ENCODE data around the gene NRF1.
A peak's percentile ranks its signal among the peaks of the same experiment; 100 is the strongest.

The NRF1 gene

DNA sequence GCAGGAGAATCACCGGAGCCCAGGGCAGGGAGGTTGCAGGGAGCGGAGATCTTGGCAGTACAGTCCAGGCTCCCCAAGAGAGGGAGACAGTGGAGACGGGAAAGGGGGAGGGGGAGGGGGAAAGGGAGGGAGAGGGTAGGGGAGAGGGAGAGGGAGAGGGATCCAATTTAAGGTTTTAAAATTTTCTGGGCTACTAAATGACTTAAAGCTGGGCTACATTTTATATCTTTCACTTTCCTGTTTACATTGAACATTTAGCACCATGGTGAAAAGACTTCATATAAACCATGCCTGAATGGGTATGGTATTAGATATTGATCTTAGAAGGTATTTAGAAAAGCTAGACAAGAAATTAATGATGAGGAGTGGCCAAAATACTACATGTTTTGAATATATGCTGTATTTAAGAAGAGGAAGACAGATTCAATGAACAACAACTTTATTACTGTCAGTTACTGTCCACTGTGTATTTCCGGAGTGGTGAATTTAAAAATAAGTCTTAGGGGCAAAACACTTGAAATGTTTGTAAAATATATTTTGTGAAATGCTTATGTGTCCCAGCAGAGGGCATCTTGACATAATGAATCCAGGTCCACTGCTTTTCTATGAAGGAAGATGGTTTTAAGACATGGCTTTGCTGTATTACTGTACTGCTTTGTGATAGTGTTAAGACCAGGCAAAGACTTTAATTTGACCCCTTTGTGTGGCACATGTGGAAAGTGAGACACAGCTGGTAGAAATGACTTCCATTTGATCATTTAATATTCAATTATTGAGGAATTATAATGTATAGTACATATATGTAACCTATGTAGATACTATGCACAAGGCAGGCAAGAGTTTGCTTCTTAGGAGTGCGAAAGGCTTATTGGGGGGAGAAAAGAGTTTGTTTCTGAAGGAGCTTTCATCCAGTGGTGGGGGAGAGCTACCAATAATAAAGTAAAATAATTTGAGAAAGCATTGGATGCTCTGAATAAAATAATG lies 52.8 kb downstream of the NRF1 start:
- H3K9me3 ChIP-seq (ENCODE audit: control insufficient read depth, low read length) = no peaks in the 10 kb centered on the region
- no peaks in the 10 kb centered on the region for H3K4me1 ChIP-seq
- no peak overlapping the region for H3K27ac ChIP-seq
- no peaks in the 10 kb centered on the region for H3K27me3 ChIP-seq (ENCODE audit: control insufficient read depth, insufficient read depth, low read length)
- no peak overlapping the region for H3K4me3 ChIP-seq (ENCODE audit: low read depth, low read length)
- H2AFZ ChIP-seq = no peak overlapping the region
- TF ChIP-seq, protein P1, sequence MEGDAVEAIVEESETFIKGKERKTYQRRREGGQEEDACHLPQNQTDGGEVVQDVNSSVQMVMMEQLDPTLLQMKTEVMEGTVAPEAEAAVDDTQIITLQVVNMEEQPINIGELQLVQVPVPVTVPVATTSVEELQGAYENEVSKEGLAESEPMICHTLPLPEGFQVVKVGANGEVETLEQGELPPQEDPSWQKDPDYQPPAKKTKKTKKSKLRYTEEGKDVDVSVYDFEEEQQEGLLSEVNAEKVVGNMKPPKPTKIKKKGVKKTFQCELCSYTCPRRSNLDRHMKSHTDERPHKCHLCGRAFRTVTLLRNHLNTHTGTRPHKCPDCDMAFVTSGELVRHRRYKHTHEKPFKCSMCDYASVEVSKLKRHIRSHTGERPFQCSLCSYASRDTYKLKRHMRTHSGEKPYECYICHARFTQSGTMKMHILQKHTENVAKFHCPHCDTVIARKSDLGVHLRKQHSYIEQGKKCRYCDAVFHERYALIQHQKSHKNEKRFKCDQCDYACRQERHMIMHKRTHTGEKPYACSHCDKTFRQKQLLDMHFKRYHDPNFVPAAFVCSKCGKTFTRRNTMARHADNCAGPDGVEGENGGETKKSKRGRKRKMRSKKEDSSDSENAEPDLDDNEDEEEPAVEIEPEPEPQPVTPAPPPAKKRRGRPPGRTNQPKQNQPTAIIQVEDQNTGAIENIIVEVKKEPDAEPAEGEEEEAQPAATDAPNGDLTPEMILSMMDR (IDR thresholded peaks at IDR 0.05) = peak; percentile 49
- no peak overlapping the region for H3K4me2 ChIP-seq (ENCODE audit: low read length)
- peaks cover 8% of the 10 kb centered on the region for H3K79me2 ChIP-seq
- no peak overlapping the region for H3K9ac ChIP-seq
- no peaks in the 10 kb centered on the region for H3K36me3 ChIP-seq (ENCODE audit: control insufficient read depth, insufficient read depth, low read length)

DNA sequence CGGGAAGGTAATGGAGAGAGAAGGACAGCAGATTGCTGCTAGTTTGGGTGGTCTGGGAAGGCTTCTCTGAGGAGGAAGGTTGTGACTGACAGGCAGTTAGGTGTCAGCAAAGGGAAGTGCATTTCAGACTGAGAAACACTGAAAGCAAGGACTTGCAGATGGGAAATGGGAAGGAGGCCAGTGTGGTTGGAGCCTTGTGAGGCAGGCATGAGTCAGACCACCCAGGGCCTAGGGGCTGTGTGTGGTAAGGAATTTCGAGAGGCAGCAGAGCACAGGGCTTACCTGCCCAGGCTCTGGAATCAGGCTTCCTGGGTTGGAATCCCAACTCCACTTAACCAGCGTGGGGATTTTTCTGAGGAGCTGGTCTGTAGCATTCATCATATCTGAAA lies 53.5 kb downstream of the NRF1 start:
- no peak overlapping the region for H3K4me2 ChIP-seq (ENCODE audit: low read length)
- H3K4me3 ChIP-seq (ENCODE audit: low read depth, low read length) = no peak overlapping the region
- no peaks in the 10 kb centered on the region for H3K4me1 ChIP-seq
- H3K9ac ChIP-seq = no peak overlapping the region
- no peaks in the 10 kb centered on the region for H3K36me3 ChIP-seq (ENCODE audit: control insufficient read depth, insufficient read depth, low read length)
- H2AFZ ChIP-seq = no peak overlapping the region
- no peaks in the 10 kb centered on the region for H3K27me3 ChIP-seq (ENCODE audit: control insufficient read depth, insufficient read depth, low read length)
- H3K9me3 ChIP-seq (ENCODE audit: control insufficient read depth, low read length) = no peaks in the 10 kb centered on the region
- TF ChIP-seq, protein P1 (IDR thresholded peaks at IDR 0.05) = no peak
- peaks cover 4% of the 10 kb centered on the region for H3K79me2 ChIP-seq
- no peak overlapping the region for H3K27ac ChIP-seq

DNA sequence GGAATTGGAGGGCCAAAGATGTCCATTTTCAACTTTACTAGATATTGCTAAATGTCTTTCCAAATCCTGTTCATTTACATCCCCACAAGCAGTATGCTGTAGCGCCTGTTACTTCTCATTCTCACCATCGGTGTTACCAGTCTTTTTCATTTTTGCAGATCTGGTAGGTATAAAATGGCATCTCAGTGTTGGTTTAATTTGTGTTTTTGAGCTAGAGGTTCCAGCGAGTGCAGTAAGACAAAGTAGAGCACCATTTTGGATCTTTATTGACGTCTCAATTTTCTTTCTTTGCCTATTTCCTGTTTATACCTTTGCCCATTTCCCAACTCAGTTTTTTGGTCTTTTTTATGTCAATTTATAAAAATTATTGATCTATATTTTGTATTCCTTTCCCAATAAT lies 55.6 kb downstream of the NRF1 start:
- Histone ChIP-seq H3K4me1 (no peaks in the 10 kb centered on the region), H3K27ac (no peak overlapping the region), H3K36me3 (ENCODE audit: control insufficient read depth, insufficient read depth, low read length) (no peaks in the 10 kb centered on the region), H3K79me2 (no peaks in the 10 kb centered on the region), H3K4me2 (ENCODE audit: low read length) (no peak overlapping the region), H2AFZ (no peak overlapping the region), H3K27me3 (ENCODE audit: control insufficient read depth, insufficient read depth, low read length) (no peaks in the 10 kb centered on the region), H3K9ac (no peak overlapping the region), H3K4me3 (ENCODE audit: low read depth, low read length) (no peak overlapping the region), H3K9me3 (ENCODE audit: control insufficient read depth, low read length) (no peaks in the 10 kb centered on the region)
- TF ChIP-seq, protein P1 (IDR thresholded peaks at IDR 0.05) = no peak

DNA sequence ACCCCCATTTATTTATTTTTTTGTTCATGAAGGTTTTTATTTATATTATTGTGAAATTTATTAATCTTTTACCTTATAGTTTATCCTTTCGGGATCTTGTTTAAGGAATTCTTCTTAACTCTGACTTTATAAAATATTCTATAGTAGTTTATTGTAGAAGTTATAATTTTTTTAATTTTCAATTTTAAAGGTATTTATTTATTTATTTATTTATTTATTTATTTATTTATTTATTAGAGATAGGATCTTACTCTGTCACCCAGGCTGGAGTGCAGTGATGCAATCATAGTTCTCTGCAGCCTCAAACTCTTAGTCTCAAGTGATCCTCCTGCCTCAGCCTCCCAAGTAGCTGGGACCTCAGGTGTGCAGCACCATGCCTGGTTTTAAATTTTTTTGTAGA lies 56.0 kb downstream of the NRF1 start:
- no peak overlapping the region for H3K4me3 ChIP-seq (ENCODE audit: low read depth, low read length)
- no peak overlapping the region for H3K9ac ChIP-seq
- H3K36me3 ChIP-seq (ENCODE audit: control insufficient read depth, insufficient read depth, low read length) = no peaks in the 10 kb centered on the region
- TF ChIP-seq, protein P1 (IDR thresholded peaks at IDR 0.05) = no peak
- no peaks in the 10 kb centered on the region for H3K9me3 ChIP-seq (ENCODE audit: control insufficient read depth, low read length)
- H3K79me2 ChIP-seq = no peaks in the 10 kb centered on the region
- no peaks in the 10 kb centered on the region for H3K4me1 ChIP-seq
- H3K27ac ChIP-seq = no peak overlapping the region
- H3K27me3 ChIP-seq (ENCODE audit: control insufficient read depth, insufficient read depth, low read length) = no peaks in the 10 kb centered on the region
- H3K4me2 ChIP-seq (ENCODE audit: low read length) = no peak overlapping the region
- H2AFZ ChIP-seq = no peak overlapping the region

DNA sequence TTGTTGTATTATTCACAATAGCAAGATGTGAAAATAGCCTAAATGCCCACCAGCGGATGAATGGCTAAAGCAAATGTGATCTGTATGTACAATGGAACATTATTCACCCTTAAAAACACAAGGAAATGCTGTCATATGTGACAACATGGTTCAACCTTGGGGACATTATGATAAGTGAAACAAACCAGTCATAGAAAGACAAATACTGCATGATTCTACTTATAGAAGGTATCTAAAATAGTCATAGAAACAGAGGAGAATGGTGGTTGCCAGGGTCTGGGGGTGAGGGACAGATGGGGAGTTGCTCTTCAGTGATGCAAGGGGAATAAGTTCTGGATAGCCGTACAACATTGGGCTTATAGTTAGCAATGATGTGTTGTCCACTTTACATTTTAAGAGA lies 58.4 kb downstream of the NRF1 start:
- no peaks in the 10 kb centered on the region for H3K4me1 ChIP-seq
- H3K79me2 ChIP-seq = no peaks in the 10 kb centered on the region
- no peak overlapping the region for H3K4me2 ChIP-seq (ENCODE audit: low read length)
- no peaks in the 10 kb centered on the region for H3K27me3 ChIP-seq (ENCODE audit: control insufficient read depth, insufficient read depth, low read length)
- H3K27ac ChIP-seq = no peak overlapping the region
- no peaks in the 10 kb centered on the region for H3K9me3 ChIP-seq (ENCODE audit: control insufficient read depth, low read length)
- no peak overlapping the region for H3K9ac ChIP-seq
- TF ChIP-seq, protein P1 (IDR thresholded peaks at IDR 0.05) = no peak
- no peak overlapping the region for H2AFZ ChIP-seq
- no peak overlapping the region for H3K4me3 ChIP-seq (ENCODE audit: low read depth, low read length)
- H3K36me3 ChIP-seq (ENCODE audit: control insufficient read depth, insufficient read depth, low read length) = no peaks in the 10 kb centered on the region
